DMS53 treated with DMSO at 0.1 percent for 48 hours (cell line): ENCODE results near the gene NCOA7.

Experiments used
- DNase-seq: peaks from one replicate; lab custom pipeline; 2025; ENCODE audit not compliant: unreplicated experiment; lab: John Stamatoyannopoulos, UW

Gene NCOA7

GRCh38 chr6:125810445-125810844, 19.7 kb downstream of the NCOA7 start:
- DNase-seq = peak; percentile 3

- DNase-seq = no peak
These were observed 20.5 kb downstream of the NCOA7 start for GRCh38 chr6:125811259-125811658.

GRCh38 chr6:125812394-125813292, 21.9 kb downstream of the NCOA7 start:
- DNase-seq = no peak

GRCh38 chr6:125814481-125814880, 23.7 kb downstream of the NCOA7 start:
- no peak for DNase-seq

- DNase-seq = no peak
These were observed 24.5 kb downstream of the NCOA7 start for GRCh38 chr6:125815080-125815910.

GRCh38 chr6:125816828-125817280, 26.1 kb downstream of the NCOA7 start:
- DNase-seq = no peak

GRCh38 chr6:125818225-125818657, 27.5 kb downstream of the NCOA7 start:
- no peak for DNase-seq

- no peak for DNase-seq
These were observed 28.1 kb downstream of the NCOA7 start for GRCh38 chr6:125818772-125819260.

GRCh38 chr6:125819535-125820326, 29.0 kb downstream of the NCOA7 start:
- no peak for DNase-seq

GRCh38 chr6:125821825-125822281, 31.1 kb downstream of the NCOA7 start:
- DNase-seq = no peak

GRCh38 chr6:125823180-125823579, 32.4 kb downstream of the NCOA7 start:
- no peak for DNase-seq

- DNase-seq = no peak
These were observed 34.4 kb downstream of the NCOA7 start for GRCh38 chr6:125824946-125825771.

- DNase-seq = no peak
These were observed 36.1 kb downstream of the NCOA7 start for GRCh38 chr6:125826695-125827463.

- DNase-seq = no peak
These were observed 37.1 kb downstream of the NCOA7 start for GRCh38 chr6:125827788-125828320.

GRCh38 chr6:125828476-125829039, 37.8 kb downstream of the NCOA7 start:
- DNase-seq = no peak

GRCh38 chr6:125829433-125829832, 38.7 kb downstream of the NCOA7 start:
- no peak for DNase-seq

- DNase-seq = no peak
These were observed 40.9 kb downstream of the NCOA7 start for GRCh38 chr6:125831659-125832058.

GRCh38 chr6:125832391-125833117, 41.8 kb downstream of the NCOA7 start:
- DNase-seq = no peak
